HG02938 (cell line): Measurements from ENCODE around the gene LCLAT1.
"Not testable (repeated sequence)": the region's sequence is repeated elsewhere in the genome, so short reads cannot be mapped to it uniquely, and the experiment has no call there.

Experiments
- ATAC-seq: cut with Tn5 transposase; IDR thresholded peaks from one replicate; pipeline ENCODE4 v1.9.1; 2021; ENCODE audit warnings: mild to moderate bottlenecking, moderate library complexity; ENCODE audit not compliant: unreplicated experiment

The LCLAT1 gene

GRCh38 chr2:30583204-30583749, 136.2 kb downstream of the LCLAT1 start:
- ATAC-seq, result no peak

- ATAC-seq, result no peak
Observed at GRCh38 chr2:30584116-30584515, 137.1 kb downstream of the LCLAT1 start.

GRCh38 chr2:30588994-30589393, 141.9 kb downstream of the LCLAT1 start:
- ATAC-seq, result no peak

- no peak for ATAC-seq
Observed at GRCh38 chr2:30590407-30590806, 143.4 kb downstream of the LCLAT1 start.

- ATAC-seq, result no peak
Observed at GRCh38 chr2:30591186-30591585, 144.1 kb downstream of the LCLAT1 start.

- ATAC-seq, result no peak
Observed at GRCh38 chr2:30601375-30601774, 154.3 kb downstream of the LCLAT1 start.

- no peak for ATAC-seq
Observed at GRCh38 chr2:30605197-30605596, 158.2 kb downstream of the LCLAT1 start.

GRCh38 chr2:30608643-30609042, 161.6 kb downstream of the LCLAT1 start:
- ATAC-seq, result no peak

- ATAC-seq, result no peak
Observed at GRCh38 chr2:30611583-30611982, 164.5 kb downstream of the LCLAT1 start.

GRCh38 chr2:30612371-30612770, 165.3 kb downstream of the LCLAT1 start:
- no peak for ATAC-seq

GRCh38 chr2:30613001-30613400, 166.0 kb downstream of the LCLAT1 start:
- ATAC-seq, result no peak

- not testable (repeated sequence) for ATAC-seq
Observed at GRCh38 chr2:30614227-30614626, 167.2 kb downstream of the LCLAT1 start.

GRCh38 chr2:30615926-30616325, 168.9 kb downstream of the LCLAT1 start:
- ATAC-seq, result no peak

GRCh38 chr2:30620102-30620501, 173.1 kb downstream of the LCLAT1 start:
- no peak for ATAC-seq

GRCh38 chr2:30621836-30622235, 174.8 kb downstream of the LCLAT1 start:
- no peak for ATAC-seq

- no peak for ATAC-seq
Observed at GRCh38 chr2:30622452-30622851, 175.4 kb downstream of the LCLAT1 start.

- ATAC-seq, result no peak
Observed at GRCh38 chr2:30625276-30625675, 178.2 kb downstream of the LCLAT1 start.

- no peak for ATAC-seq
Observed at GRCh38 chr2:30625701-30626100, 178.7 kb downstream of the LCLAT1 start.

- ATAC-seq, result no peak
Observed at GRCh38 chr2:30626397-30626796, 179.4 kb downstream of the LCLAT1 start.

- ATAC-seq, result no peak
Observed at GRCh38 chr2:30627151-30627550, 180.1 kb downstream of the LCLAT1 start.

- ATAC-seq, result no peak
Observed at GRCh38 chr2:30628341-30628740, 181.3 kb downstream of the LCLAT1 start.

GRCh38 chr2:30629866-30630265, 182.8 kb downstream of the LCLAT1 start:
- no peak for ATAC-seq

- ATAC-seq, result peak; percentile 55
Observed at GRCh38 chr2:30631051-30631671, 184.1 kb downstream of the LCLAT1 start.
